Measurements from ENCODE around the gene BLCAP.
"Not testable (repeated sequence)": the region's sequence is repeated elsewhere in the genome, so short reads cannot be mapped to it uniquely, and the experiment has no call there.

Gene BLCAP

DNA sequence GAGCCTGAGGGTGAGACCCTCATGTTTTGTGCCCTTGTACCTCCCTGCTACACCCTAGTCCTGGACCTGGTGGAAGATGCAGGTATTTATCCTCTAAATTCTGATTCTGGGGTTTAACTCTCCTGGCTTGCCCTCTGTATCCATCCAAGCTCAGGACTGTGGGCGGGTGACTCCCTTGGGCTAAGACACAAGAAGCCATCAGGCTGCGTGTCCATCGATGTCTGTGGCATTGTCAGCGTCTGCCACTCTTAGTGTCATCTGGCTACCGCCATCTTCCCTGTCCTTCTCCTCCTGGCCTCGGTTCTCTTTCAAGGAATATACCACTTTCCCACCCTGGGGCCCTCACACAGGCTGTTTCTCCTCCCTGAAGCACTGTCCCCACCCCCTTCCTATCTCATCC is 28.9 kb upstream of the BLCAP start:
- no peak for DNase-seq (ENCODE audit: low read depth)

GRCh38 chr20:37554721-37555298 is 27.1 kb upstream of the BLCAP start:
- DNase-seq (ENCODE audit: low read depth) = not testable (repeated sequence)

DNA sequence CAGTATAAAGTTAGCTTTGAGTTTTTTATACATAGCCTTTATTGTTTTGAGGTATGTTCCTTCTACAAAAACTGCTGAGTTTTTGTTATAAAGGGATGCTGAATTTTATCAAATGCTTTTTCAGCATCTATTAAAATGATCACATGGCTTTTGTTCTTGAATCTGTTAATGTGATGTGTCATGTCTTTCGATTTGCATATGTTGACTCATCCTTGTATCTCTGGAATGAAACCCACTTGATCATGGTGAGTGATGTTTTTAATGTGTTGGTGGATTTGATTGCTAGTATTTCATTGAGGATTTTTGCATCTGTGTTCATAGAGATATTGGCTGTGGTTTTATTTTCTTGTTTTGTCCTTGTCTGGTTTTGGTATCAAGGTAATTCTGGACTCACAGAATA is 24.7 kb upstream of the BLCAP start:
- DNase-seq (ENCODE audit: low read depth) = no peak

DNA sequence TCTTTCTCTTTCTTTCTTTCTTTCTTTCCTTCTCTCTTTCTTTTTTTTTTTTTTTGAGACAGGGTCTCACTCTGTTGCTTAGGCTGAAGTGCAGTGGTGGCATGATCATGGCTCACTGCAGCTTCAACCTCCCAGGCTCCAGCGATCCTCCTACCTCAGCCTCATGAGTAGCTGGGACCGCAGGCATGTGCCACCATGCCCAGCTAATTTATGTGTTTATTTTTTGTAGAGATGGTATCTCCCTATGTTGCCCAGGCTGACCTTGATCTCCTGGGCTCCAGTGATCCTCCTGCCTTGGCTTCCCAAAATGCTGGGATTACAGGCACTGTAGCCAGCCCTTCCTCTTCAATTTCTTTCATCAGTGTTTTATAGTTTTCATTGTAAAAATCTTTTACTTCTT is 24.0 kb upstream of the BLCAP start:
- not testable (repeated sequence) for DNase-seq (ENCODE audit: low read depth)

DNA sequence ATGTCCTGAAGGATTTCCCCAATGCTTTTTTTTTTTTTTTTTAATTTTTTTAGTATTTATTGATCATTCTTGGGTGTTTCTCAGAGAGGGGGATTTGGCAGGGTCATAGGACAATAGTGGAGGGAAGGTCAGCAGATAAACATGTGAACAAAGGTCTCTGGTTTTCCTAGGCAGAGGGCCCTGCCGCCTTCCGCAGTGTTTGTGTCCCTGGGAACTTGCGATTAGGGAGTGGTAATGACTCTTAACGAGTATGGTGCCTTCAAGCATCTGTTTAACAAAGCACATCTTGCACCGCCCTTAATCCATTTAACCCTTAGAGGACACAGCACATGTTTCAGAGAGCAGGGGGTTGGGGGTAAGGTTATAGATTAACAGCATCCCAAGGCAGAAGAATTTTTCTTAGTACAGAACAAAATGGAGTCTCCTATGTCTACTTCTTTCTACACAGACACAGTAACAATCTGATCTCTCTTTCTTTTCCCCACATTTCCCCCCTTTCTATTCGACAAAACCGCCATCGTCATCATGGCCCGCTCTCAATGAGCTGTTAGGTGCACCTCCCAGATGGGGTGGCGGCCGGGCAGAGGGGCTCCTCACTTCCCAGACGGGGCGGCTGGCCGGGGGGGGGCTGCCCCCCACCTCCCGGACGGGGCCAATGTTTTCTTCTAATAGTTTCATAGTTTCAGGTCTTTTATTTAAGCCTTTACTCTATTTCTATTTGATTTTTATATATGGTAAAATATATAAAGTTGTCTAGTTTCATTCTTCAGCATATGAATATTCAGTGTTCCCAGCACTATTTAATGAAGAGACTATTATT is 22.6 kb upstream of the BLCAP start:
- not testable (repeated sequence) for DNase-seq (ENCODE audit: low read depth)

DNA sequence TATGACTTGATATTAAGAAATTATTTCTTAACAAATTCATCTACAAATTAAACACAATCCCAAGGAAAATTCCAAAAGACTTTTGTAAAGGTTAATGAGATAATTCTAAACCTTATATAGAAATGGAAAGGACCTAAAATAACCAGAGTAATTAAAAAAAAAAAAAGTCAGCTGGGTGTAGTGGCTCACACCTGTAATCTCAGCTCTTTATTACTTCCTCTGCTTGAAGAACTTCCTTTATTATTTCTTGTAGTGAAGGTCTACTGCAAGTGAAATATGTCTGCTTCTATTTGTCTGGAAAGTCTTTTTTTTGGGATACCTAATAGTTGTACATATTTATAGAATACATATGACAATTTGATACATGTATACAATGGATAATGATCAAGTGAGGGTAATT is 20.2 kb upstream of the BLCAP start:
- no peak for DNase-seq (ENCODE audit: low read depth)

GRCh38 chr20:37545516-37545915 is 17.8 kb upstream of the BLCAP start:
- no peak for DNase-seq (ENCODE audit: low read depth)

DNA sequence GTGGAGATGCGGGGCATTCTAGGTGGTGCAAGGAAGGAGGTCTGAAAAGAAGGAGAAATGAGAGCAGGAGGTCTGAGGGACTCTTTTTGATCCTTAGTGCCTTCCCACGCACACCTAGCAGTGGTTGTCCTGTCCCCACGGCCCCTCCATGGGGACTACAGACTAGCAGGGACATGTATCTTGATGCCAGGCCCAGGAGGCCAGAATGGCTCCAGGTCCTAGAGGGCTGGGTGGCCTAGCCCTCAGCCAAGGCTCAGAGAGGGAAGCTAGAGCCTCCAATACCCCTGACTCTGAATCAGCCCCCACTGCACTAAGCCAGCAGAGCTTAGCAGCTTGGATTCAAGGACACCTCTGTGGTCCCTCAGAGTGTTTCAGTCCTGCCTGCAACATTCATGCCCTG is 16.7 kb upstream of the BLCAP start:
- no peak for DNase-seq (ENCODE audit: low read depth)

DNA sequence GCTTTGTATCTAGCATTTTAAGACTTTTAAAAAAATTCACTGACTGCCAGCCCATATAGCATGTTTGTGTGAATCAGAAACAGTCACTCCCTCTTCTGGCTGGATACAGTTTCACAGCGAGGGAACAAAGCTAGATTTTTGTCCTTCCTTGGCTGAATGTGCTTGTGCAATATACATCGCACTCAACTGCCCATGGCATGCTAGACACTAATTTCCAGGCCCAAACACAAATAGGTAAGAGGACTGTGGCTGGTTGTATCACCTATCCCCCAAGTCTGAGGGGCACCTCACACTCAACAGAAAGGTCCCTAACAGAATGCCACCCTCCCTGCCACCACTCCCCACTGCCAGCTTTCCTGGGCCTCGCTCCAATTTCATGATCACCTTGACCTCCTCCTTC is 16.2 kb upstream of the BLCAP start:
- DNase-seq (ENCODE audit: low read depth) = no peak

DNA sequence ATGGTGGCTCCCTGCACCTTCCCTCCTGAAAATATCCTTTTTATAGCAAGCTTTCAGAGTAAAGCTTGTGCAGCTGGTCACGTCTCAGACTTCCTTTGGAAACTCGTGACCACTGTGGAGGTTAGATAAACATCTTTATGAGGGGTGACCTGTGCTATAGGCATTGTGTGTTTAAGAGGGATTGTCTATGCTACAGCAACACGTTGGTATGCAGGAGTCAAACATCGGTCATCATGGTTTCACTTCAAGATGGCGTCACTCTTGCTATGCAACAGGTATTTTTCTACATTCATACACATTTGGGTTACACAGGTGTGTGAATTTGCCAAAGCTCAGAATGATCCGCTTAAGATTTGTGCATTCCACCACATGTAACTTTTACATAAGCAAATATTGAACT is 14.6 kb upstream of the BLCAP start:
- DNase-seq (ENCODE audit: low read depth) = no peak

DNA sequence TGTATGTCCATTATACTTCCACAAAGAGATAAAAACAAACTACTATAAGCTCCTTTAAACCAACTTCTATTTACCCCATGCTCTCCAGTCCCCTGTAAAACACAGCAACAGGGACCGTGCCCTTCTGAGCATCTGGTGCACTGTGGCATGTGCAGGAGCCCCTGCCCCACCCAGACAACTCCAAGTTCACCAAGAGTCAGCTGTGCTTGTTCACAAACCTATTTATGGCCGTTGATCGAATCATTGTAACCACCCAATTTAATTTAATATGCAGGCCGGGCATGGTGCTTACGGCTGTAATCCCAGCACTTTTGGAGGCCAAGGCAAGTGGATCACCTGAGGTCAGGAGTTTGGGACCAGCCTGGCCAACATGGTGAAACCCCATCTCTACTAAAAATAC is 13.7 kb upstream of the BLCAP start:
- DNase-seq (ENCODE audit: low read depth) = no peak

DNA sequence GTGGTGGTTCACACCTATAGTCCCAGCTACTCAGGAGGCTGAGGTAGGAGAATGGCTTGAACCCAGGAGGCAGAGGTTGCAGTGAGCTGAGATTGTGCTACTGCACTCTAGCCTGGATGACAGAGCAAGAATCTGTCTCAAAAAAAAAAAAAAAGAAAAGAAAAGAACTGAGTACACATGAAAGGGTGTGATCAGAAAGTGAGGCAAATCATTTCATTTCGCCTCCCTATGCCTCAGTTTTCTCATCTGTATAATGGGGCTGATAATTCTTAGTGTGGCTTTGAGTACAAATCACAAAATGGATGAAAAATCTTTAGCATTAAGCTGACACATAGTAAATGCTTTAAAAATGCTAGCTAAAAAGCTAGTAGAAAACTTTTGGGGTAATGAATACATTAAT is 13.2 kb upstream of the BLCAP start:
- not testable (repeated sequence) for DNase-seq (ENCODE audit: low read depth)

GRCh38 chr20:37540001-37540400 is 12.3 kb upstream of the BLCAP start:
- DNase-seq (ENCODE audit: low read depth) = no peak

GRCh38 chr20:37539424-37539823 is 11.7 kb upstream of the BLCAP start:
- no peak for DNase-seq (ENCODE audit: low read depth)

DNA sequence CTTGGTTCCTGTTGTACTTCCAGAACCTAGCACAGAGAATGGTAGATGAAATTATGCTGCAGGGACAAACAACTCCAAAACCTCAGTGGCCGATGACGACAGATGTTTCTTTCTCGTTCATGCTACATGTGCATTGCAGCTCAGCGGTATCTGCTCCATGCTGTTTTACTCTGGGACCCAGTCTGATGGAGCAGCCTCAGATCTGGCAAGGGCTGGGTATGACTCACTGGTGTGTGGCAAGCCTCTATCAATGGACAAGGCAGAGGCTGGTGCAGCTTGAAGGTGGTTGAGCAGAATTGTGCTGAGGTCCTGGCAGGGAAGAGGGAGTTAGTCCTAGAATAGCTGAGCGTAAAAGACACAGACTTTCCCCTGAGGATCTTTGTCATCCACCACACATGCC is 10.3 kb upstream of the BLCAP start:
- DNase-seq (ENCODE audit: low read depth) = no peak

GRCh38 chr20:37537505-37537904 is 9.8 kb upstream of the BLCAP start:
- DNase-seq (ENCODE audit: low read depth) = no peak

- DNase-seq (ENCODE audit: low read depth) = no peak
Observed at GRCh38 chr20:37535443-37536132, 7.9 kb upstream of the BLCAP start.

DNA sequence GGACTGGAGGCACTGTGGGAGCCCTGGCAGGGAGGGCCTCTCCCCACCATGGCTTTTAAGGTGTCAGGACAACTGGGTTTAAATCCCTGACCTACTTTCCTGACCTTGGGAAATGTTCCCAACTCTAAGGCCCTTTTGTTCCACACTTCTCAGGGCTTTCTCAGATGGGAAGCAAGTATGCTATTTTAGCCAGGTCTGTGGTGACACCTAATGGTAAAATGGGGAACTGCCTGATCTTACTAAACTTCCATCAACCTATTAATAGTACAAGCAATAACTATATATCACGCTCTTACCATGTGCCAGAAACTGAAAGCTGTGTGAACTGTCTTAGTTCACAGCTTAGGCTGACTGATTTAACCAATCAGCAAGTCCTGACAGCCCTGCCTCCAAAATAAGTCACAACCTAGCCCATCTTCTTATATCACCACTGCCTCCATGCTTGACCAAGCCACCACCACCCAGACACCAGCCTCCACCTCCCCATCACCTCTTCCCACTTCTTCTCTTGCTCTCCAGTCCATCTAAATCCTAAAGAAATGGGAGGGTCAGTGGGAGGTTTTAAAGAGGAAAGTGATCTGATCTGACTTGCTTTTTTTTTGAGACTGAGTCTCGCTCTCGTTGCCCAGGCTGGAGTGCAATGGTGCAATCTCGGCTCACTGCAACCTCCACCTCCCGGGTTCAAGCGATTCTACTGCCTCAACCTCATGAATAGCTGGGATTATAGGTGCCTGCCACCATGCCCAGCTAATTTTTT is 6.9 kb upstream of the BLCAP start:
- DNase-seq (ENCODE audit: low read depth) = peak; percentile 31

GRCh38 chr20:37533154-37533715 is 5.6 kb upstream of the BLCAP start:
- no peak for DNase-seq (ENCODE audit: low read depth)

GRCh38 chr20:37531856-37532255 is 4.2 kb upstream of the BLCAP start:
- DNase-seq (ENCODE audit: low read depth) = no peak

DNA sequence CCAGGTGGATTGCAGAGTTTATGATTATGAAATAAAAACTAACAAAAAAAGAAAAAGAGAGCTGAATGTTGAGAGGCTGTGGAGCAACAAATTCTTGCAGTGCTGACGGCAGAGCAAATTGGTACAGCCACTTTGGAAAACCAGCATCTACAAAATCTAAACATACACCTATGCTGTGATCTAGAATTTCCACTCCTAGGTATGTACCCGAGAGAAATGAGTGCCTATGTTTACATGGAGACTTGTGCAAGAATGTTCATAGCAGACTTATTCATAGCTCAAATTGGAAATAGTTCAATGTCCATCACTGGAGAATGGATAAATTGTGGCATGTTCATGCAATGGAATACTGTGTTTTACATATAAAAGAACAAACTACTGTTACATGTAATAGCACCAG is 3.0 kb upstream of the BLCAP start:
- DNase-seq (ENCODE audit: low read depth) = no peak

GRCh38 chr20:37529968-37530600 is 2.4 kb upstream of the BLCAP start:
- no peak for DNase-seq (ENCODE audit: low read depth)
